Endothelial cell of umbilical vein (primary cell): ENCODE results near the gene HDHD3. TPM values are rescaled to one million over a fixed set of nuclear protein-coding genes. Genes with fewer than 3 reads are reported as not detected.

ENCODE experiments used
- BruUV-seq: library from RNA; stranded (reverse); fragments of 400-500 nt; replicated peaks from 2 replicates; lab custom pipeline; 2021; lab: Mats Ljungman, UMichigan
- CTCF ChIA-PET: fragments of 300-600, 350-600 bp; sonication (Branson Sonifier 250); formaldehyde crosslinking; loops from one replicate; lab custom pipeline; 2021; ENCODE audit warnings: antibody characterized with exemption, inconsistent platforms; lab: Charles Lee
- POLR2A ChIA-PET: fragments of 300-600, 350-600 bp; sonication (Branson Sonifier 250); formaldehyde crosslinking; loops from one replicate; lab custom pipeline; 2021; ENCODE audit warnings: antibody characterized with exemption, inconsistent platforms; lab: Charles Lee
- DNase-seq: peaks from one replicate; pipeline ENCODE4 v3.0.0-alpha.2; 2011; ENCODE audit warnings: low read depth, low spot score
- FAIRE-seq: peaks from 2 replicates; lab custom pipeline; 2011; peaks lifted over from hg19 to GRCh38; lab: Jason Lieb, UNC
- H2AFZ ChIP-seq: 2 replicates; pipeline ENCODE4 v1.6.0; 2012; ENCODE audit warnings: low read depth, low read length, control low read depth, inconsistent platforms
- H3K27ac ChIP-seq: 2 replicates; pipeline ENCODE4 v1.5.1; 2011; ENCODE audit warnings: low read depth, mild to moderate bottlenecking, control low read depth, low read length, moderate library complexity; ENCODE audit not compliant: insufficient read depth
- H3K27me3 ChIP-seq, 2 experiments: 2 replicates each; pipeline versions ENCODE4 v1.6.0 to v1.6.1; 2011; ENCODE audit warnings: low read length in 2 of 2, mixed read lengths in 1 of 2; ENCODE audit not compliant: control insufficient read depth in 2 of 2, insufficient read depth in 2 of 2
- H3K36me3 ChIP-seq, 2 experiments: 2 replicates in 1 of 2; 3 replicates in 1 of 2; pipeline ENCODE4 v1.5.1; 2011; ENCODE audit warnings: low read length in 2 of 2, mild to moderate bottlenecking in 1 of 2, moderate library complexity in 1 of 2; ENCODE audit not compliant: control insufficient read depth in 2 of 2, insufficient read depth in 2 of 2; ENCODE audit errors: extremely low read depth in 1 of 2
- H3K4me1 ChIP-seq: 3 replicates; pipeline ENCODE4 v1.5.1; 2011; ENCODE audit warnings: mild to moderate bottlenecking, low read length; ENCODE audit not compliant: control insufficient read depth, insufficient read depth; ENCODE audit errors: extremely low read depth
- H3K4me2 ChIP-seq: 2 replicates; pipeline ENCODE4 v1.6.1; 2011; ENCODE audit warnings: low read length, control low read depth, mixed read lengths; ENCODE audit not compliant: insufficient read depth
- H3K4me3 ChIP-seq, 3 experiments: fragments of 200-600 bp in 1 of 3; sonication (generic), shearing (Covaris generic) in 1 of 3; replicated peaks in 1 of 3; 2 replicates each; pipeline ENCODE4 v1.5.1; 2011 to 2016; ENCODE audit warnings: control low read depth in 3 of 3, low read length in 3 of 3, mild to moderate bottlenecking in 2 of 3, inconsistent platforms in 1 of 3, low read depth in 1 of 3, moderate library complexity in 1 of 3; ENCODE audit not compliant: insufficient read depth in 1 of 3
- H3K79me2 ChIP-seq: 2 replicates; pipeline ENCODE4 v1.6.0; 2012; ENCODE audit warnings: low read length, inconsistent platforms; ENCODE audit not compliant: control insufficient read depth, insufficient read depth
- H3K9ac ChIP-seq: replicated peaks from 2 replicates; pipeline ENCODE3; 2011; ENCODE audit warnings: low read length, control low read depth; ENCODE audit not compliant: insufficient read depth; ENCODE audit errors: extremely low read depth
- H3K9me1 ChIP-seq: replicated peaks from 3 replicates; pipeline ENCODE4 v1.6.0; 2011; ENCODE audit warnings: mild to moderate bottlenecking, low read length; ENCODE audit not compliant: control insufficient read depth, insufficient read depth; ENCODE audit errors: extremely low read depth
- H3K9me3 ChIP-seq: replicated peaks from 2 replicates; pipeline ENCODE4 v1.5.1; 2012; ENCODE audit warnings: low read length, inconsistent platforms; ENCODE audit not compliant: control insufficient read depth, insufficient read depth
- H4K20me1 ChIP-seq: replicated peaks from 2 replicates; pipeline ENCODE3; 2011; ENCODE audit warnings: mild to moderate bottlenecking, low read length; ENCODE audit not compliant: control insufficient read depth, insufficient read depth; ENCODE audit errors: extremely low read depth
- CTCF ChIP-seq, 2 donors: IDR thresholded peaks; 1 replicate in 1 of 2; 2 replicates in 1 of 2; pipeline ENCODE4 v1.5.1; 2011; ENCODE audit warnings: low read length in 2 of 2, mild to moderate bottlenecking in 2 of 2, moderate library complexity in 2 of 2, control low read depth in 1 of 2, inconsistent platforms in 1 of 2, low read depth in 1 of 2; ENCODE audit not compliant: insufficient read depth in 1 of 2; ENCODE audit errors: extremely low read depth in 1 of 2
- EZH2 ChIP-seq: IDR thresholded peaks from 2 replicates; pipeline ENCODE4 v1.6.1; 2012; ENCODE audit warnings: borderline replicate concordance, low read depth, mild to moderate bottlenecking, moderate library complexity, low read length, inconsistent platforms; ENCODE audit not compliant: severe bottlenecking
- FOS ChIP-seq: IDR thresholded peaks from 2 replicates; pipeline ENCODE4 v1.6.1; 2011; ENCODE audit warnings: mild to moderate bottlenecking, low read length, moderate library complexity, borderline replicate concordance; ENCODE audit not compliant: insufficient read depth
- GATA2 ChIP-seq: IDR thresholded peaks from 2 replicates; pipeline ENCODE4 v1.7.0; 2011; ENCODE audit warnings: low read depth, mild to moderate bottlenecking, moderate library complexity, mixed read lengths, low read length; ENCODE audit not compliant: insufficient read length, insufficient read depth
- JUN ChIP-seq: IDR thresholded peaks from 2 replicates; pipeline ENCODE4 v1.6.1; 2011; ENCODE audit warnings: borderline replicate concordance, low read depth; ENCODE audit not compliant: insufficient read length, insufficient read depth
- MAX ChIP-seq: IDR thresholded peaks from 2 replicates; pipeline ENCODE4 v1.6.1; 2011; ENCODE audit not compliant: insufficient read depth, insufficient read length
- MYC ChIP-seq: IDR thresholded peaks from one replicate; pipeline ENCODE4 v1.6.1; 2011; ENCODE audit warnings: mild to moderate bottlenecking, low read depth, low read length
- POLR2A ChIP-seq: IDR thresholded peaks from 2 replicates; pipeline ENCODE4 v1.6.1; 2012; ENCODE audit warnings: low read depth, mild to moderate bottlenecking, control low read depth, low read length
- POLR2AphosphoS5 ChIP-seq: IDR thresholded peaks from 2 replicates; pipeline ENCODE4 v1.6.1; 2012; ENCODE audit warnings: low read depth, mild to moderate bottlenecking, control low read depth, low read length, moderate library complexity; ENCODE audit not compliant: insufficient read depth
- dilution Hi-C: fragments of 300-500 bp; cut with MboI; formaldehyde crosslinking; loops from one replicate; pipeline ENCODE4 v1.15.0; 2019; ENCODE audit warnings: low sequenced_read_pairs; ENCODE audit not compliant: extremely low pct_ligation_motif_present
- intact Hi-C: fragments of 100-400 bp; cut with micrococcal nuclease; formaldehyde crosslinking; loops from one replicate; pipeline ENCODE4 v1.10.0; 2022
- polyA plus RNA-seq, 4 experiments: library from polyadenylated mRNA; depleted of rRNA in 3 of 4; stranded (reverse) in 3 of 4; unstranded in 1 of 4; fragments of >200 nt; gene quantifications; 2 replicates each; pipeline versions ENCODE4 v1.2.1 to v1.2.3, GENCODE V29; 2011 to 2012; ENCODE audit warnings: missing spikeins in 1 of 4
- total RNA-seq: library from RNA; stranded (reverse); gene quantifications from 2 replicates; pipeline ENCODE4 v1.2.3, GENCODE V29; 2021

Gene HDHD3
- total and polyA plus RNA-seq, 2 donors (not counting 3 experiments of a cell fraction or from before 2014, with no cell fraction given) = 7.6 to 14.1 TPM

- H3K36me3 ChIP-seq = peaks cover 4 to 5% of the 10 kb centered on the region in 2 experiments
- POLR2A ChIA-PET = interaction anchor here (0.9 to 1.4 kb wide), 9 partner anchors 8 to 246 kb away, joined by 3 to 9 read pairs (median 4); partner anchors contain the start of genes ALAD, CDC26 and PRPF4
- CTCF ChIA-PET = interaction anchor here (0.7 to 1.7 kb wide), 10 partner anchors 8 to 248 kb away, joined by 3 to 18 read pairs (median 7); partner anchors contain the start of genes ALAD, CDC26 and PRPF4
- H3K4me3 ChIP-seq = peak overlapping the region; percentile 18 to 98 (median 92)
- H3K79me2 ChIP-seq = peaks cover 21% of the 10 kb centered on the region
- no TSS peak for BruUV-seq
- peak overlapping the region; percentile 85 for H3K4me2 ChIP-seq
- peak; percentile 7 for DNase-seq
- no peaks in the 10 kb centered on the region for H3K9me3 ChIP-seq
- intact Hi-C loops (no loop called here), dilution Hi-C loops (no loop called here)
- no peak for FAIRE-seq
- TF ChIP-seq EZH2 (no peak), POLR2AphosphoS5 (no peak), MYC (no peak), POLR2A (no peak), MAX (no peak), CTCF (IDR thresholded peaks at IDR 0.05; ENCODE audit: extremely low read depth in 1 of 2, insufficient read depth in 1 of 2, low read depth in 1 of 2, low read length in 2 of 2) (no peak), JUN (no peak), GATA2 (no peak), FOS (no peak)
- no peak overlapping the region for H2AFZ ChIP-seq
- H3K27ac ChIP-seq = peak overlapping the region; percentile 84
- no peaks in the 10 kb centered on the region for H3K9me1 ChIP-seq
- H3K27me3 ChIP-seq = no peaks in the 10 kb centered on the region
- H4K20me1 ChIP-seq = no peaks in the 10 kb centered on the region
- H3K4me1 ChIP-seq = peaks cover 9% of the 10 kb centered on the region
- peak overlapping the region; percentile 99 for H3K9ac ChIP-seq
These were observed 32.7 kb upstream of the HDHD3 start for GRCh38 chr9:113409481-113409880.
